Measurements from ENCODE around the gene PATE2.
A peak's percentile ranks its signal among the peaks of the same experiment; 100 is the strongest.

The PATE2 gene

GRCh38 chr11:125778728-125779127, at the start of gene PATE2:
Gene PATE2 (minus strand): TSS chr11:125778828. CDS start chr11:125778773, 55 bp downstream.
- H3K4me3 ChIP-seq (ENCODE audit: low read depth, low read length) = no peak within 1 kb of the TSS
- DNase-seq (ENCODE audit: low read depth) = no peak
- no peak for TF ChIP-seq CTCF (conservative IDR thresholded peaks at IDR 0.05; ENCODE audit: low read depth, low read length)

GRCh38 chr11:125807909-125808308, 29.3 kb upstream of the PATE2 start:
- TF ChIP-seq CTCF (conservative IDR thresholded peaks at IDR 0.05; ENCODE audit: low read depth, low read length) = no peak
- peak; percentile 5 for DNase-seq (ENCODE audit: low read depth)

GRCh38 chr11:125802387-125802786, 23.8 kb upstream of the PATE2 start:
- TF ChIP-seq CTCF (conservative IDR thresholded peaks at IDR 0.05; ENCODE audit: low read depth, low read length) = no peak
- DNase-seq (ENCODE audit: low read depth) = no peak
- H3K4me3 ChIP-seq (ENCODE audit: low read depth, low read length) = no peak overlapping the region

More at GRCh38 chr11:125807909-125808308, 29.3 kb upstream of the PATE2 start:
- no peak overlapping the region for H3K4me3 ChIP-seq (ENCODE audit: low read depth, low read length)

- H3K4me3 ChIP-seq (ENCODE audit: low read depth, low read length) = no peak overlapping the region
- DNase-seq (ENCODE audit: low read depth) = no peak
- no peak for TF ChIP-seq CTCF (conservative IDR thresholded peaks at IDR 0.05; ENCODE audit: low read depth, low read length)
Measured at GRCh38 chr11:125799808-125800207, 21.2 kb upstream of the PATE2 start.

DNA sequence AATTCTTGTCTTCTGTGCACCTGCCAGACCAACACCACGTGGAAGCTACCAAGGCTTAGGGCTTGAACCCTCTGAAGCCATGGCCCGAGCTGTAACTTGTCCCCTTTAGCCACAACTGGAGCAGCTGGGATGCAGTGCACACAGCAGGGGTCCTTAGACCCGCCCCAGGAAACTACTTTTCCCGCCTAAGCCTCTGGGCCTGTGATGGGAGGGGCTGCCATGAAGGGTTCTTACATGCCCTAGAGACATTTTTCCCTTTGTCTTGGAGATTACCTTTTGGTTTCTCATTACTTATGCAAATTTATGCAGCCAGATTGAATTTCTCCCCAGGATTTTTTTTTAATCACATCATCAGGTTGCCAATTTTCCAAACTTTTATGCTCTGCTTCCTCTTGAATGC, 19.0 kb upstream of the PATE2 start:
- DNase-seq (ENCODE audit: low read depth) = no peak
- H3K4me3 ChIP-seq (ENCODE audit: low read depth, low read length) = no peak overlapping the region
- no peak for TF ChIP-seq CTCF (conservative IDR thresholded peaks at IDR 0.05; ENCODE audit: low read depth, low read length)

DNA sequence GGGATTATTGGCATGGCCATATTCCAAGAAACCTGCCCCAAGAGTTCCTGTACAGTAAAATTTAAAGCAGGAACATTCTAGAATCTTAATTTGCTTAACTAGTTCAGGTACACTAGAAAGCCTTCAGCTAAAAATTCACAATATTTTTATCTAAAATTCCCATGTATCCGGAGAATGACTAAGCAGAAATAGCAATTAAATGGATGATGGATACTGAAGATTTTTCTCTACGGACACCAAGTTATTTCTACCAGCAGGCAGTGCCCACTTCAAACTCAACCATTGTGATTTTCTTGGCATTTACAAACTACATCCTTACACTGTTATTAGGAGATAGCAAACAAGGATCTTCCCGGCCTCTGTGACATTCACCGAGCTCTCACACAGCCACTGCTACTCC, 12.2 kb upstream of the PATE2 start:
- no peak for DNase-seq (ENCODE audit: low read depth)
- no peak overlapping the region for H3K4me3 ChIP-seq (ENCODE audit: low read depth, low read length)
- TF ChIP-seq CTCF (conservative IDR thresholded peaks at IDR 0.05; ENCODE audit: low read depth, low read length) = no peak

DNA sequence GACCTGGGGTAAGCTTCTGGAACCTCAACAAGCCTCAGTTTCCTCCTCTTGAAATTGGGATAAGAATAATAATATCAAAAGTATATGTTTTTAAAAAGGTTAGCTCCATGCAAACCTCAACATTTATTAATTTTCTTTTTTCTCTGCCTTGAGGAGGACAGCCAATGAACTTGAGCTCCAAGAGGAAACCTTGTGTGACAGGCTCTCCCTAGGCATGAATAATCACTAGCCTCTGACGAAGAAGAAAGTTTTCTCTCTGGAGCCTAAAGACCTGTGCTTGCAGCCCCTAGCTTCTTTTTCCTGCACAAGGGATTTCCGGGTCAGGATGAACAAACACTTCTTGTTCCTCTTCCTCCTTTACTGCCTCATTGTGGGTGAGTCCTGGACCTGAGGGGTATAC, 9.2 kb upstream of the PATE2 start, which contains the start of gene PATE3:
TSS of gene PATE3 (plus strand) at position 301 of the 400 bp plus-strand sequence. CDS start at position 326, 25 bp downstream.
- no peak for DNase-seq (ENCODE audit: low read depth)
- TF ChIP-seq CTCF (conservative IDR thresholded peaks at IDR 0.05; ENCODE audit: low read depth, low read length) = no peak
- H3K4me3 ChIP-seq (ENCODE audit: low read depth, low read length) = no peak within 1 kb of the TSS
